Bone marrow (tissue), 2 donors: ENCODE measurements around the gene GZF1.
A peak's percentile ranks its signal among the peaks of the same experiment; 100 is the strongest.

Source experiments
- DNase-seq, 2 donors: peaks; one replicate each; lab custom pipeline; 2025; lab: John Stamatoyannopoulos, UW

The GZF1 gene

DNA sequence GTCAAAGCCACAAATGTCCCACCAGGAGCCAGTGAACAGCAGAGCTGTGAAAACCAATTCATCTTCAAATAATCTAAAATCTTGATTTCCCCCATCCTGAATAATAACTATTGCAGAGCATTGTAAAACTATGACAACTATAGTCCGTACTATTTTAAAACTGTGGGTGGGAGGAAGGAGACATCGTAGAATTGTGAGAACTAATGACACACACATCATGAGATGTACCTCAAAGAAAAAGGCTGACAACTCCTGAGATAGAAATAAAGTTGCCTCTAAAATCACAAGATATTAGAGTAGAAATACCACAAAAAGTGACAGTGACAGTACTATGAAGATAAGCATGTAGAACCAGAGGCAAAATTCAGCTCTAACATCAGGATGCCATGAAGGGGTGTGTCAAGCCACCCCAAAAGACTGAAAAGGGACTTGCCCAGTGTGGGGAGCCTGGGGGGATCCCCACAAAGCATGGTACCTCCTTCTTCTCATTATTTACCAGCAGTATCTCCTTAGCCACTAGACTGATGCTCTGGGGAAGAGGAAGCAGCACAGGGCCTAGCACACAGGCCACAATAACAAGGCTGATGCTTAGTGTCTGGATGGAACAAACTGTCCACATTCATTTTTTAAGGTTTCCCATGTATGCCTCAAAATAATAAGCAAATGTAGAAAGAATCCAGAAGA, 45.9 kb downstream of the GZF1 start:
- no peak for DNase-seq

DNA sequence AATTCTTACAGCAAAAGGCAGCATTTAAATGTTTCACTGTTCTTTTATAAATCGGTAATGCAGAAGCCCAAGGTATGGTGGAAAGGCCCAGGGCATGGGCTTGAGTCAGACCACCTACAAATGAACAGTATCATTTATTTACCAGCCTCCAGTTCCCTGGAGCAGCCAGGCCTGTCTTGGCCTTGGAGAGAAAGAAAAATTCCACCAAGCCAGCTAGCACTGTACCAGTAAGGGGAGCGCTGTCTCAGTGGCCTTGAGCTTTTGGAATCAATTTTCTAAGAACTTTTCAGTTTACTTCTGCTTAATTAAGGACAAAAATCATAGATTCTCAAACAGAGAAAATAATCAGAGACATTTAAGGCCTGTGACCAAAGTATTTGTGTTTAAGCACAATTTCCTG, 47.0 kb downstream of the GZF1 start:
- no peak for DNase-seq

DNA sequence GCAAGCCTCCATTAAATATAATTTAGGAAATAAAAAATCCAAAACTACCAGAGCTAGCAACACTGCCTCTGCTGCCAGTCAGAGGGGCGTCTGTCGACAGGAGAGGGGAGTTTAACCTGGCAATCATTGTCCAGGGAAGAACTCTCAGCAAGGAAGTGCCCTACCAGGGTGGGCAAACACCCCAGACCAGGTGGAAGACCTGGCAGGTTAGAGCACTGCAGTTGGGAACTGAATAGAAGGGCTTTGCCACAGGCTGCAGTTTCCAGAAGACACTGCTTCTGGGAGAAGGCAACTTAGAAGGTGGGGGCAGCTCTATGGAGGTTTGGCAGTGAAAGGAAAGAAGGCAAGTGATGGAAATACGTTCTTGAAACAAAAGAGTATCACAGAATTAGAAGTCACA, 47.8 kb downstream of the GZF1 start:
- DNase-seq = no peak

DNA sequence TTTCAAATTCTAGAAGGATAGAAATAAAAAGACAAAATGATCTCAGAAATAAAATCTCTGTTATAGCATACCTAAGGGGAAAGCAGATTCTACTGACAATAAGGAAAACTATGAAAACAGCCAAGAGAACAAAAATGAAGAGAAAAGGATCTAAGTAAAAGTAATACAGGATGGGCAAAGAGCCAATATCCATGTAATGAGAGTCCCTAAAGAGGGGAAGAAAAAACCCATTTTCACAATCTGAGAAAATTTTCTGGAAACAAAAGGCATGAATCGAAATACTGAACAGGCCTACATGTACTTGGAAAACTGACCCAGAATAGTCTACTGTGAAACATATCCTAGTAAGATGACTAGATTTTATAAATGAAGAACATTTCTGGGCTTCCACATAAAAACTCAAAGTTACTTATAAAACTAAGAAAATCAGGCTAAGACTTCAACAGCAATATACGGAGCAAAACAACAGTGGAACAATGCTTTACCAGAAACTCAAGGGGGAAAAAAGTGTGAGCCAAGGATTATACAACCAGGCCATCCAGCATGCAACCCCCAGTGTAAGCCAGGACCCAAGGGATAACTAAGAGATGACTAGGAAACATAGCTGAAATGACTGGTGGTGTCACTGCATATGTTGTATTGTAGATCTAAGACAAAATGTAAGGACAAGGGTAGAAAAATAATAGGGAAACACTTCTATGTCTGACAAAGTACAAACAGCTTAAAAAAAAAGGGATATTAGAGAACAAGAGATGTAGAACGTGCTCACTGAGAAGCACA, 49.1 kb downstream of the GZF1 start:
- DNase-seq = no peak

DNA sequence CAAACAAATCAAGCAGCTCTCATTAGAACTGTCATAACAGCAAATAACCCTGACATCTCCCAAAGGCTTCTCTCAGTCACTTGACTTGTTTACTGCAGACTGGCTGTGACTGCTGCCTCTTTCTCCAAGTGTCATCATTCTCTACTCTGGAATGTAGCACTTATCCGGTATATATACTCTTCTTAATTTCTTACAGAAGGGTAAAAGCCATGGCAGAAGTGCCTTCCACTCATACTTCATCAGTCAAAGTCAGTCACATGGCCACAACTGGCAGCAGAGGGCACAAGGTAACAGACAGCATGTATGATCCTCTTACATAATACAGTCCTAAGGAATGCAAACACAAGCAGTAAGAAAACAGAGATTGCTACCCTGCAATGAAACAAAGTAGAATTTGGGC, 50.0 kb downstream of the GZF1 start:
- DNase-seq = no peak

DNA sequence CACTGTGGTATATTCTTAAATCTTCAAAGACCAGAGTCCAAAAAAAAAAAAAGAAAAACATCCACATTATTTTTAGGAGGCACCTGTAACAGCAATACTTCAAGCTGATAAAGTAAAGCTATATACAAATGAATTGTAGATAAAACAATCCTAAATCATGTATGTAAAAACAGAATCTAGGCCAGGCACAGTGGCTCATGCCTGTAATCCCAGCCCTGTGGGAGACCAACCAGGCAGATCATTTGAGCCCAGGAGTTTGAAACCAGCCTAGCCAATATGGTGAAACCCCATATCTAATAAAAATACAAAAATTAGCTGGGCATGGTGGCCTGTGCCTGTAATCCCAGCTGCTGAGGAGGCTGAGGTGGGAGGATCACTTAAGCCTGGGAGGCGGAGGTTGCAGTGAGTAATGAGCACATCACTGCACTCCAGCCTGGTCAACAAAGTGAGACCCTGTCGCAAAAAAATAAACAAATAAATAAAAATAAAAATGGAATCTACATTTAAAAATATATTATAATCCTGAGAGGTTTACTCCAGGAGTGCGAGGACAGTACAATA, 52.0 kb downstream of the GZF1 start:
- DNase-seq = no peak

DNA sequence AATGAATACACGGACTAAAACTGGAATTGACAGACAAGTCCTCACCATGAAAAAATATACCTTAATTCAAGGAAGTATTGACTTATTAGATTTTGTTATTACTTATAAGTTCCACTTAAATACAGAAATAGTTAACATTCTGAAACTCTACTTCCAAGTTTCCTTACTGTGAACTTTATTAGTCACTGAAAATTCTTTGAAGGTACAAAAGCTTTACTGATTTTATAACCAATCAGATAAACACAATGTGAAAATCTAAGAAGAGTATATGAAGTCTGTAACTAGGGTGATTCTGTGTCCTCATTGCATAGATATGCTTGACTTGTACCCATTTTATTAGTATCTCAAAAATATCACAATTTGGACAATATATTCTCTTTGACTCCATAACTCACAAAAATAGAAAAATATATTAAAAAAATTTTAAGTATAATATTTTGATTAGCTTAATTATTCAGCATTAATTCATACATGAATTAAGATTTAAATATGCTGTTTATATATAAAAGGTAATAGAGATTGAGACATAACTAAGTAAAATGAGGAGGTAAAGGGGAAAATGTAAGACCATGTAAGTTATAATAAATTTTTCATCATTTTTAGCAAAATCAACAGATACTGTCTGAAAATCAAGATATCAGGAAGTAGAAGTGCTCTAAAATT, 52.7 kb downstream of the GZF1 start:
- DNase-seq = no peak

DNA sequence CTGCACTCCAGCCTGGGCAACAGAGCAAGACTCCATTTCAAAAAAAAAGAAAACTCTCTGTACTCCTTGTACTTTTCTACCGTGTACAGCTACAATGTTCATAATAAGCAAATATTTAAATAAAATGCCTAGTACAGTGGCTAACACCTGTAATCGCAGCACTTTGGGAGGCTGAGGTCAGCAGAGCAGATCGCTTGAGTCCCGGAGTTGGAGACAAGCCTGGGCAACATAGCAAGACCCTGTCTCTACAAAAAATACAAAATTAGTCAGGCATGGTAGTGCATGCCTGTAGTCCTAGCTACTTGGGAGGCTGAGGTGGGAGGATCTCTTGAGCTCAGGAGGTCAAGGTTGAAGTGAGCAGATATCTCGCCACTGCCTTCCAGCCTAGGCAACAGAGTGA, 53.6 kb downstream of the GZF1 start:
- no peak for DNase-seq

DNA sequence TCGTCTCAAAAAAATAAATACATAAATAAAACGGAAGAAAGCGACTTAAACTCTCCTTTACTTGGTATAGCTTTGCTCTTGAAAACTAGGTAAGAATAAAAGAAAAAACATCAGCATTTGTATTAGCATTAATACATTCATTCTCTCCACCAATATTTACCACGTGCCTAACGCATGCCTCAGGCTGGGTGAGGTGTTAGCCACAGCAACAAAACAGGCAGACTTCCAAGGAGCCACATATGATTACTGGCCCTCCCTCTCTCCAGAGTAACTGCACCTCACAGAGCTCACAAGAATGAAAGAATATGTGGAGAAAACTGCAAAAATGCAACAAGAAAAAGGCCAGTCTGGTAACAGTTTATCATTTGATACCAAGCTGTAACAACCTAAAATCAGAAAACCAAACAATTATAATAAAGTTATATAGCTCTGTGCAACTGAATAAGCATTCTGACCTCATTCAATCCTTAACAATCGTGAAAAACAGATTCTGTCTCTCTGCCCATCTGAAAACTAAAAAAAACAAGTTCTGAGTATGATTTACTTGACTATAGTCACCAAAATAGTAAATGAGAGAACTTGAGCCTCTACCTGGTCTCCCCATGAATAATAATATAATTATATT, 54.1 kb downstream of the GZF1 start:
- no peak for DNase-seq

DNA sequence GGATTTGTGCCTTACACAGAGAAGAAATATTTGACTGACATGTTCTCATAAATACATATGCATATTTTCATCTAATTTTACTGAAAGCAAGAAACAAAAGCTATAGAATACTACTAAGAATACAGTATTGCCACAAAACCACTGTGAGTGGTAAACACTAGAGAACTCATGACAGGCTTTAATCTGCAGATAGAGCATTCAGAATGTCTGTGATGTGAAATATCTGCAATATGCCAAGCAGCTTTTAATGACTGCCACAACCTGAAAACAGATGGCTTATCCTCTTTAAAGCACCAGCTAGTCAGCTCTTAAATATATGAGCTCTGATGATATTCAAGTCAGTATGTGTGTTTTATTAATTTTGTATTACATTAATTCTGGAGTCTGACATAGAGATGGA, 55.9 kb downstream of the GZF1 start:
- no peak for DNase-seq

DNA sequence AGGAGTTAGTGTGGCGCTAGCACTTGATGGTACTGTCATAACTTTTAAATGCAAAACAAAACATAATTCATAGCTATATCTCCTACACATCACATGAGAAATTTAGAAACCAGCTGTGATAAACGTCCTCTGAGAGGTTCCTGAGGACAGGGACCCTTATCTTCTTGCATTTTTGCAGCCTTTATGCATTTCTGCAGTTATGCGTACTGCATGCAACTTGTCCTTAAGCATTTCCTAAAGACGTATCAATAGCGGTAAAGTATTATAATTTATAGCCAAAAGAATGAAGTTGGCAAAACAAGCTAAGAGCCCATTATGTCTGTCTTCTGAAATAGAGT, 57.6 kb downstream of the GZF1 start:
- DNase-seq = no peak

DNA sequence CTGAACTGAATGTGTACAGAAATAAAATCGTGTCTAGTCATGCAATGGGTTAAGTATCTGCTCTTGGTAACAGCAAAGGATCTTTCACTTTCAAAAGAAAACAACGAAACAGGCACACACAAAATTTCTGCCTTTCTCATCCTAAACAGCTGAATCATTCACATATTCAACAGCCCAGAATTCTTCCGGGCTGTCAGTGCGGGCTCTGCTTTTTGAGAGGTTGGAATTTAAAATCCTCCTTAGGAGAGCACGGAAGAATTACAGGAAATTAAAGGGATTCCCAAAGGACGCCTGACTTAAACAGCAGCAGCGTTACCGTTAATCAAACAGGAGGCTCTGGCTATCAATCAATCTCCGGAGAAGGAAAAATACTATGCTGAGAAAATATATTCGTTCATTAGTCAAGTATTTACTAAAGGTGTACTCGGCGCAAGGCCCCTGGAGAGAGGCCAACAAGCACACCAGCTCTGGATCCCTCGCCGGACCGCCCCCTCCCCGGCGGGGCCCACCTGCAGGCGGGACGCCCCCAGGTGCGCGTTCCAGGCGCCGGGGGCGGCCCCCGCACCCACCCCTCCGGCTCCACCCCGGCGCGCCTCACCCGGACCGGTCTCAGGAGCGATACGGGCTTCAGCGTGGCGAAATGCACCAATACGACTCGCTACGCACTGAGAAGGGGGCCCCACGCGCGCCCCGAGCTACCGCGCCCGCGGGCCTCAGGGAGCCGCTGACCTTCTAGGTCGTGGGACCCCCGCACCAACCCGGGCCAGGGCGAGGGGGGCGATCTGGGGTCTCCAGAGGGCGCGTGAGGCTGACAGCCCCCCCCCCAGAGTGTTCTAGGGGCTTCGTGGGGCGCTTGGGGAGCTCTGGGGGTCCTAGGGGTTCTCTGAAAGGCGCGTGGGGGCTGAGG, 58.3 kb downstream of the GZF1 start:
- peak; percentile 10 to 58 for DNase-seq

DNA sequence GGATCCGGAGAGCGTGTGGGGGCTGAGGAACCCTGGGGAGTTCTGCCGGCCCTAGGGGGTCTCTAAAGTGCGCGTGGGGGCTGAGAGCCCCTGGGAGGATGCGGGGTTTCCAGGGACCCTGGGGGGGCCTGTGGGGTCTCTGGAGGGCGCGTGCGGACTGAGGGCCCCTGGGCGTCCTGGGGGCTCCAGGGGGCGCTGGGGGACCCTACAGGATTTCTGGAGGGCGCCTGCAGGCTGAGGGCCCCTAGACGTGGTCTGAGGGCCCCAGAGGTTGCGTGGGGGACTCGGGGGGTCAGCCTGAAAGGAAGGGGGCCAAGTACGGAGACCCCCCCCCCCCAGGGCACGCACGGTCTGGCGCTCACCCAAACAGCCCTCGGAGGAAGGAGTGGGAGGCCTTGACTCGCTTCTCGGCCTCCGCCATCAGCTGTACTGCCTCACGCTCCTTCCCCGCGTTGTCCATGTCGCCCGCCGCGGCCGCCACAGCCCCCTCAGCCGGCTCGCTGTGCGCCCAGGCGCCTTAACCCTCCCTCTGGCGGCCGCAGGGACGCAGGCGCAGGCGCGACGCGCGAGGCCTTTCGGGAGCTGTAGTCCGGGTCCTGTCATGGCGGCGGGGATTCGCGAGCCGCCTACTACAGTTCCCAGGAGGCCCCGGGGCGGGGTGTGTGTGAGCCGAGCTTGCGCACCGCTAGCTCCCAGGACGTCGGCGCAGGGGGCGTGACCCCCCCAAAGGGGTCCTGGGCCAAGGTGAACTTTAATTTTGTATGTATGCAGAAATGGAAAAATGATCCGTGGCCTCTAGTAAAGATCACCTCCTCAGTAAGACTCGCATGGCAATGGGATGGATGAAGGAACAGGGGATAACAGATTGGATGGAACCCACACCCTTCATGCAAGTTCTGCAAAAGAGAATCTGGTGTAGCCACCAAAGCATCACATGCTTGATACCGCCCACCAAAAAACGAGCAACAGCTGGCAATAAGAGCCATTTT, 59.3 kb downstream of the GZF1 start, which contains the start of gene NAPB:
NAPB (minus strand) TSS at position 546 of the 989 bp plus-strand sequence; CDS start at position 460, 86 bp downstream.
- peak; percentile 66 to 80 for DNase-seq
